GM21576 (cell line): ENCODE data around the gene TMEM240.
"Not testable (repeated sequence)": the region's sequence is repeated elsewhere in the genome, so short reads cannot be mapped to it uniquely, and the experiment has no call there.

ENCODE experiments used
- ATAC-seq: cut with Tn5 transposase; IDR thresholded peaks from one replicate; pipeline ENCODE4 v1.9.1; 2021; ENCODE audit warnings: mild to moderate bottlenecking, moderate library complexity; ENCODE audit not compliant: unreplicated experiment

Gene TMEM240

GRCh38 chr1:1541956-1542765, 1.7 kb upstream of the TMEM240 start:
- no peak for ATAC-seq

- no peak for ATAC-seq
Measured at GRCh38 chr1:1540818-1541628, 599 bp upstream of the TMEM240 start.

- no peak for ATAC-seq
Measured at GRCh38 chr1:1539310-1540089, 924 bp downstream of the TMEM240 start.

- ATAC-seq, result no peak
Measured at GRCh38 chr1:1538989-1539309, 1.5 kb downstream of the TMEM240 start.

- ATAC-seq, result no peak
Measured at GRCh38 chr1:1538334-1538733, 2.1 kb downstream of the TMEM240 start.

- ATAC-seq, result no peak
Measured at GRCh38 chr1:1537626-1538250, 2.7 kb downstream of the TMEM240 start.

GRCh38 chr1:1536938-1537546, 3.4 kb downstream of the TMEM240 start:
- no peak for ATAC-seq

- no peak for ATAC-seq
Measured at GRCh38 chr1:1536019-1536937, 4.1 kb downstream of the TMEM240 start.

GRCh38 chr1:1535201-1536018, 5.0 kb downstream of the TMEM240 start:
- no peak for ATAC-seq

- ATAC-seq, result no peak
Measured at GRCh38 chr1:1534401-1535154, 5.8 kb downstream of the TMEM240 start.

- ATAC-seq, result not testable (repeated sequence)
Measured at GRCh38 chr1:1533894-1534291, 6.5 kb downstream of the TMEM240 start.

- ATAC-seq, result not testable (repeated sequence)
Measured at GRCh38 chr1:1533176-1533893, 7.1 kb downstream of the TMEM240 start.

- ATAC-seq, result no peak
Measured at GRCh38 chr1:1531947-1532346, 8.5 kb downstream of the TMEM240 start.

GRCh38 chr1:1529936-1530335, 10.5 kb downstream of the TMEM240 start:
- no peak for ATAC-seq

- ATAC-seq, result no peak
Measured at GRCh38 chr1:1529321-1529720, 11.1 kb downstream of the TMEM240 start.

- ATAC-seq, result no peak
Measured at GRCh38 chr1:1528301-1529267, 11.8 kb downstream of the TMEM240 start.
